Cardiac muscle cell (in vitro differentiated cells and primary cell): ENCODE data around the gene SH3BP5. TPM values are rescaled to one million over a fixed set of nuclear protein-coding genes. Genes with fewer than 3 reads are reported as not detected.

Experiments
- DNase-seq, 2 donors: peaks; one replicate each; pipeline versions ENCODE4 v3.0.0 to v3.0.0-alpha.2; 2010 to 2017; ENCODE audit warnings: low read depth in 1 of 2, low spot score in 1 of 2
- H3K27ac ChIP-seq: fragments of 200-600 bp; sonication (generic); 2 replicates; pipeline ENCODE4 v1.5.1; 2016
- H3K27me3 ChIP-seq: fragments of 200-600 bp; sonication (generic); 2 replicates; pipeline ENCODE4 v1.6.0; 2016; ENCODE audit warnings: control low read depth
- H3K36me3 ChIP-seq: fragments of 200-600 bp; sonication (generic); 2 replicates; pipeline ENCODE4 v1.5.1; 2016; ENCODE audit warnings: control low read depth
- H3K4me1 ChIP-seq: fragments of 200-600 bp; sonication (generic); 2 replicates; pipeline ENCODE4 v1.8.1; 2017; ENCODE audit warnings: low read depth, mild to moderate bottlenecking, mixed run types
- H3K4me3 ChIP-seq: fragments of 200-600 bp; sonication (generic); 2 replicates; pipeline ENCODE4 v1.5.1; 2016; ENCODE audit warnings: mild to moderate bottlenecking
- H3K9me3 ChIP-seq: fragments of 200-600 bp; sonication (generic); 2 replicates; pipeline ENCODE4 v1.5.1; 2017; ENCODE audit warnings: low read depth, mild to moderate bottlenecking, control low read depth
- polyA plus RNA-seq: library from polyadenylated mRNA; unstranded; fragments of >200 nt; fragmentation: Nextera tagmentation; extraction: Ambion mirVana; gene quantifications from 2 replicates; pipeline ENCODE4 v1.2.1, GENCODE V29; 2016
- total RNA-seq: library from RNA; depleted of rRNA; stranded (reverse); fragments of >200 nt; gene quantifications from 2 replicates; pipeline ENCODE4 v1.2.3, GENCODE V29; 2016
- TF ChIP-seq, protein P1 (sequence below): IDR thresholded peaks from 2 replicates; pipeline ENCODE4 v1.5.1; 2012; ENCODE audit warnings: low read depth, mild to moderate bottlenecking, low read length

The SH3BP5 gene
- total and polyA plus RNA-seq, 2 experiments from 2014 or later, result 10.6 to 18.5 TPM

DNA sequence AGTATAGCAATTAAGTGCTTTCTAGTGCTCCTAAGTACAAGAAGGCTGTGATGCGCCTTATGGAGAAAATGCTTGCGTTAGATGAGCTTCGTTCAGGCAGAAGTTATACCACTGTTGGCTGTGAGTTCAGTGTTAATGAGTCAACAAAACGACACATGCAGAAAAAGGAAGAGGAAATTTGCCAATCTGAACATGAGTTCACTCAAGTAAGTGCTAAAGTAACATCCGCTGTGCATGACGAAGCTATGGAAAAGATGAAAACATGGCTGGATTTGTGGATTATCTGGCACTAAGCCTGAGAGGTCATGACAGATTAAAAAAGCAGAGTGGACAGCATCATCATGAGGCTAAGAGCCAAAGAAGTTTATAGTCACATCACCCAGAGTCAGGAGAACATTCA is 36.9 kb downstream of the SH3BP5 start:
- no peaks in the 10 kb centered on the region for H3K36me3 ChIP-seq
- H3K4me3 ChIP-seq, result no peak overlapping the region
- H3K27me3 ChIP-seq, result no peaks in the 10 kb centered on the region
- TF ChIP-seq, protein P1, sequence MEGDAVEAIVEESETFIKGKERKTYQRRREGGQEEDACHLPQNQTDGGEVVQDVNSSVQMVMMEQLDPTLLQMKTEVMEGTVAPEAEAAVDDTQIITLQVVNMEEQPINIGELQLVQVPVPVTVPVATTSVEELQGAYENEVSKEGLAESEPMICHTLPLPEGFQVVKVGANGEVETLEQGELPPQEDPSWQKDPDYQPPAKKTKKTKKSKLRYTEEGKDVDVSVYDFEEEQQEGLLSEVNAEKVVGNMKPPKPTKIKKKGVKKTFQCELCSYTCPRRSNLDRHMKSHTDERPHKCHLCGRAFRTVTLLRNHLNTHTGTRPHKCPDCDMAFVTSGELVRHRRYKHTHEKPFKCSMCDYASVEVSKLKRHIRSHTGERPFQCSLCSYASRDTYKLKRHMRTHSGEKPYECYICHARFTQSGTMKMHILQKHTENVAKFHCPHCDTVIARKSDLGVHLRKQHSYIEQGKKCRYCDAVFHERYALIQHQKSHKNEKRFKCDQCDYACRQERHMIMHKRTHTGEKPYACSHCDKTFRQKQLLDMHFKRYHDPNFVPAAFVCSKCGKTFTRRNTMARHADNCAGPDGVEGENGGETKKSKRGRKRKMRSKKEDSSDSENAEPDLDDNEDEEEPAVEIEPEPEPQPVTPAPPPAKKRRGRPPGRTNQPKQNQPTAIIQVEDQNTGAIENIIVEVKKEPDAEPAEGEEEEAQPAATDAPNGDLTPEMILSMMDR, result no peak
- H3K27ac ChIP-seq, result no peak overlapping the region
- DNase-seq, result peak in 1 of 2 donors; percentile 95
- H3K9me3 ChIP-seq, result no peaks in the 10 kb centered on the region
- peaks cover 10% of the 10 kb centered on the region for H3K4me1 ChIP-seq

DNA sequence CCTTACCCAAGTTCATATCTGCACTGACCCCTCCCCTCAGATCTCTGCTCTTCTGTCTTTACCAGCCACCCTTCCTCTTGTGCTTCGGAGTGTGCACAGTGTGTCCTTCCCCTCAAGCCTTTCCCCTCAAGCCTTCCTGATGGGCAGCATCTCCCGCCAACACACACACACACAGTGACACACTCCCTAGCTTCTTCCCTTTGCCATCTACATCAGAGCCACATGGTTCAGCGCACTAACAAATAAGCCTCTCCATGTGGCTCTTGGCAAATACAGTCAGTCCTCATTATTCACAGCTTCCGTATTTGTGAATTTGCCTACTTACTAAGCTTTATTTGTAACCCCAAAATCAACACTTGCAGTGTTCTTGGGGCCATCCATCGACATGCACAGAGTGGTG is 37.5 kb downstream of the SH3BP5 start:
- no peak overlapping the region for H3K27ac ChIP-seq
- TF ChIP-seq, protein P1, result no peak
- peaks cover 10% of the 10 kb centered on the region for H3K4me1 ChIP-seq
- no peaks in the 10 kb centered on the region for H3K27me3 ChIP-seq
- no peaks in the 10 kb centered on the region for H3K36me3 ChIP-seq
- H3K9me3 ChIP-seq, result no peaks in the 10 kb centered on the region
- no peak overlapping the region for H3K4me3 ChIP-seq
- no peak for DNase-seq

DNA sequence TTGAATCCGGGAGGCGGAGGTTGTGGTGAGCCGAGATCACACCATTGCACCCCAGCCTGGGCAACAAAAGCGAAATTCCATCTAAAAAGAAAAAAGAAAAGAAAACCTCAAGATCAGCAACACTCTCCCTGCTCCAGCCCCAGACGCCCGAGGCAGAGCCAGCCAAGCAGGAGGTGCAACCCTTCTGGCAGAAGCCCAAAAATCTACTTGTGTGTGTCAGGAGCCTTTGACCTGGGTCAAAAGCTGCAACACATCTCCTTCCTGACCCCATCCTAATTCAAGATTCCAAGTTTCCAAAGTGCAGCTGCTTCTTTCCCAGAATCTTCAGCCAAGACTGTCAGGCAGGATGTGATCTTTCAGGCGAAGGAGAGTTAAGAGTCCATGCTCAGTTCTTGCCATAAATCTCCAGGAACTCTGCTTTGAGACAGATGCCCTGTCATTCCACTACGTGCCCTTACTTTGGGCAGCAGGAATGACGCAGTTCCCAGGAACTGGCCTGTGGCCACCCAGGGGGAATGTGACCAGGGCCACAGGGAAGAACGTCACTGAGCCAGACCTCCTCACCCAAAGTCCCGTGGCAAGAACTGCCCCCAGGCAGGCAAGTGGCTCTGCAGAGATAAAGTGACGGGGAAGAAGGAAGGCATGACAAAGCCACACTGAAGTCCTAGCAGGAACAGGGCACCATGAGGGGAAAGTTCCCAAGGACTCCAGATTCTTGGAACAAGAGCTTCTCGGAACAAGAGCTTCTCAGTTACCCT is 39.4 kb downstream of the SH3BP5 start:
- Histone ChIP-seq H3K27me3 (no peaks in the 10 kb centered on the region), H3K4me1 (peaks cover 8% of the 10 kb centered on the region), H3K9me3 (no peaks in the 10 kb centered on the region), H3K27ac (no peak overlapping the region), H3K36me3 (no peaks in the 10 kb centered on the region), H3K4me3 (no peak overlapping the region)
- DNase-seq, result peak in 1 of 2 donors; percentile 63
- TF ChIP-seq, protein P1, result no peak

DNA sequence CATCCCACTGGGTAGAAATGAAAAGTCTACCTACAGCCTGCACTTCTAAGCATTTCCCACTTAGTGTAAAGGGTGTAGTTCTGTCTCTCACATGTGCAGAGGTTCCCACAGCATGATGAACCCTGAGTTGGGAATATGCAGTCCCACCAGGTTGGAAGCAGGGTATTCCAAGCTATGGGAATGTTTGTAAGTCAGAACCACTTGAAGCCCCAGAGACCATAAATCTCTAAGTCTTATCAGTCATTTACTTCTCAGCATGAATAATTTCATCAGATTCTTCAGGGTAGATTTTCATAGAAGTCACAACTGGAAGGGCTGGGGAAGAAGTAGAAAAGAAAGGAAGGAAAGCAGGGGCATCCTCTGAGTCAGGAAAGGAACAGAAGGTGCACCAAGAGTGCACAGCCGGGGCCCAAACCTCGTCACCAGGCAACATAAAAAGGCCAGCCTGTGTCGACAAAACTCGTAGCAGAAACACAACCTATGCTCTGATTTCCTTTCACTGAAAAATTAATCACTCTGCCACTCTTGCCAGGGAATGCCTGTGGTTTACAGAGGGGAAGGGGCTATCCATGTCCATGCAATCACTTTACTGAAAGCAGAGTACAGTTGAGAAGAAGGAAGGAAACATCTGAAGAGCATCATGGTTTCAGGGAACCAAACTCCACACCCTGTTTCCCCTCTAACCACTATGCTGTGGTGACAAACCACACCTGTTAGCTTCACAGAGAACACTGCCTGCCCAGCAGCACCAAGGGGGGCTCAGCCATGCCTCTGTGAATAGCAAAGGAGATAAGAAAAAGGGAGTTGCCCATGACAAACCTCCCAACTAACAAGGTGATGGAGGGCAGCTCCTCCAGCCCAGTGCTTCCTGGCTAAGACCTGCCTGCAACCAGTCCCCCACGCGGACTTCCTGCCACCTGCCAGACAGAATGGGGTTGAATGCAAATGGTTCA is 40.5 kb downstream of the SH3BP5 start:
- Histone ChIP-seq H3K27ac (no peak overlapping the region), H3K27me3 (no peaks in the 10 kb centered on the region)
- TF ChIP-seq, protein P1, result no peak

DNA sequence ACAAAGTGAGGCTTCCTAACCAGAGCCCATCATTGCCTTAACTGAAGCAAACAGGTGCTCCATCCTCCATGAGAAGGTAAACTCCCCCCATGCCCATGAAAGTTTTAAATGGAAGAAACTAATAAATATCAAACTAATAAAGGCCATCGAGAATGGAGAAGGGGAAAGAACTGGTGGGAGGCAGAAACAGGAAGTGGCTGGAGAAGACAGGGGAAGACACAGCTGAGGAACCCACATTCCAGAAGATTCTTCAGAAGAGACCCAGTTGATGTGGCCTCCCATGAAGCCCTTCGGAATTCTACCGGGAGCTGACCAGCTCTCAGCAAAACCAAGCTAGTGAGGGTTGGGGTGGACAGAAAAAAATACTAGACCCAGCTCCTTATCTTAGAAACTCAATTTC is 41.6 kb downstream of the SH3BP5 start:
- no peak overlapping the region for H3K4me3 ChIP-seq
- DNase-seq, result no peak
- H3K4me1 ChIP-seq, result peaks cover 3% of the 10 kb centered on the region
- TF ChIP-seq, protein P1, result no peak
- no peaks in the 10 kb centered on the region for H3K36me3 ChIP-seq
- no peak overlapping the region for H3K27ac ChIP-seq
- no peaks in the 10 kb centered on the region for H3K9me3 ChIP-seq
- H3K27me3 ChIP-seq, result no peaks in the 10 kb centered on the region

More for the DNA sequence above, 40.5 kb downstream of the SH3BP5 start:
- peaks cover 3% of the 10 kb centered on the region for H3K4me1 ChIP-seq
- no peaks in the 10 kb centered on the region for H3K9me3 ChIP-seq
- H3K4me3 ChIP-seq, result no peak overlapping the region
- H3K36me3 ChIP-seq, result no peaks in the 10 kb centered on the region
- peak in 1 of 2 donors; percentile 64 for DNase-seq
